Kidney (tissue), 14 donors: Measurements from ENCODE around the gene PPM1H. TPM values are rescaled to one million over a fixed set of nuclear protein-coding genes. Genes with fewer than 3 reads are reported as not detected.
"Not testable (repeated sequence)": the region's sequence is repeated elsewhere in the genome, so short reads cannot be mapped to it uniquely, and the experiment has no call there.

Experiments used
- DNase-seq, 5 donors: peaks; one replicate each; pipeline ENCODE4 v3.0.0-alpha.2; 2013 to 2020
- FAIRE-seq: peaks from 2 replicates; lab custom pipeline; 2012; peaks lifted over from hg19 to GRCh38; lab: Jason Lieb, UNC
- H3K27ac ChIP-seq, 2 donors: one replicate each; pipeline ENCODE4 v1.7.0; 2013; ENCODE audit warnings: low read depth in 2 of 2, low read length in 2 of 2, inconsistent platforms in 1 of 2
- H3K27me3 ChIP-seq: one replicate; pipeline ENCODE4 v1.7.1; 2013; ENCODE audit warnings: low read length, inconsistent platforms; ENCODE audit not compliant: control insufficient read depth, insufficient read depth
- H3K36me3 ChIP-seq, 3 donors: one replicate each; pipeline versions ENCODE4 v1.7.0 to v1.7.1; 2013; ENCODE audit warnings: low read length in 3 of 3, control low read depth in 1 of 3, inconsistent platforms in 1 of 3; ENCODE audit not compliant: insufficient read depth in 3 of 3, control insufficient read depth in 2 of 3
- H3K4me1 ChIP-seq, 3 donors: one replicate each; pipeline versions ENCODE4 v1.7.0 to v1.7.1; 2013; ENCODE audit warnings: low read length in 3 of 3, inconsistent platforms in 1 of 3, low read depth in 1 of 3; ENCODE audit not compliant: control insufficient read depth in 2 of 3, insufficient read depth in 2 of 3
- H3K4me3 ChIP-seq, 3 donors: one replicate each; pipeline versions ENCODE4 v1.7.0 to v1.8.1; 2013; ENCODE audit warnings: low read length in 3 of 3, control low read depth in 1 of 3, inconsistent platforms in 1 of 3
- H3K9ac ChIP-seq, 3 donors: one replicate each; pipeline versions ENCODE4 v1.7.0 to v1.7.1; 2013; ENCODE audit warnings: low read length in 3 of 3, control low read depth in 1 of 3, inconsistent platforms in 1 of 3
- H3K9me3 ChIP-seq, 3 donors: one replicate each; pipeline versions ENCODE4 v1.7.0 to v1.7.1; 2013; ENCODE audit warnings: low read length in 3 of 3, control low read depth in 1 of 3, inconsistent platforms in 1 of 3; ENCODE audit not compliant: control insufficient read depth in 2 of 3, insufficient read depth in 1 of 3
- intact Hi-C: fragments of 100-400 bp; cut with DNase I; formaldehyde crosslinking; loops from one replicate; pipeline ENCODE4 v1.11.1; 2022
- polyA plus RNA-seq: library from polyadenylated mRNA; stranded (reverse); fragments of 350-450 nt; fragmentation: Illumina TruSeq; extraction: RNeasy Lipid Tissue Mini Kit (QIAGEN cat#74804); gene quantifications from one replicate; pipeline ENCODE4 v1.2.3, GENCODE V29; 2014; ENCODE audit warnings: low read depth, low replicate concordance; ENCODE audit not compliant: insufficient read depth
- total RNA-seq: library from RNA; stranded (reverse); fragmentation: NEBNext Ultra II Directional; extraction: Animal tissue kit (Norgen Biotek cat#: 25700); gene quantifications from one replicate; pipeline ENCODE4 v1.2.1, GENCODE V29; 2021
- TF ChIP-seq, protein P1 (sequence below): IDR thresholded peaks from 3 replicates; pipeline ENCODE4 v1.5.1; 2012; ENCODE audit warnings: mild to moderate bottlenecking, moderate library complexity, borderline replicate concordance; ENCODE audit not compliant: insufficient read depth; ENCODE audit errors: extremely low read depth
- donor health status: control.
- donor health status: control.
- donor health status: control.
- donor health status: control.
- donor health status: control.
- donor health status: DM: yes; HTN: yes; CAD: no.
- donor health status: Normal renal cell carcinoma (clear cell type).

The PPM1H gene
- total and polyA plus RNA-seq, 2 donors from 2014 or later: 8.7 to 25.0 TPM

- Histone ChIP-seq H3K4me3 (peak overlapping the region in 1 of 3 donors; percentile 46), H3K27me3 (no peaks in the 10 kb centered on the region), H3K4me1 (peaks cover 0 to 5% (median 0%) of the 10 kb centered on the region in 3 donors), H3K36me3 (no peaks in the 10 kb centered on the region), H3K9ac (no peak overlapping the region), H3K9me3 (no peaks in the 10 kb centered on the region), H3K27ac (no peak overlapping the region)
- intact Hi-C loops: no loop called here
- DNase-seq (peak; percentile 50 to 83 (median 75)), FAIRE-seq (no peak)
- TF ChIP-seq, protein P1, sequence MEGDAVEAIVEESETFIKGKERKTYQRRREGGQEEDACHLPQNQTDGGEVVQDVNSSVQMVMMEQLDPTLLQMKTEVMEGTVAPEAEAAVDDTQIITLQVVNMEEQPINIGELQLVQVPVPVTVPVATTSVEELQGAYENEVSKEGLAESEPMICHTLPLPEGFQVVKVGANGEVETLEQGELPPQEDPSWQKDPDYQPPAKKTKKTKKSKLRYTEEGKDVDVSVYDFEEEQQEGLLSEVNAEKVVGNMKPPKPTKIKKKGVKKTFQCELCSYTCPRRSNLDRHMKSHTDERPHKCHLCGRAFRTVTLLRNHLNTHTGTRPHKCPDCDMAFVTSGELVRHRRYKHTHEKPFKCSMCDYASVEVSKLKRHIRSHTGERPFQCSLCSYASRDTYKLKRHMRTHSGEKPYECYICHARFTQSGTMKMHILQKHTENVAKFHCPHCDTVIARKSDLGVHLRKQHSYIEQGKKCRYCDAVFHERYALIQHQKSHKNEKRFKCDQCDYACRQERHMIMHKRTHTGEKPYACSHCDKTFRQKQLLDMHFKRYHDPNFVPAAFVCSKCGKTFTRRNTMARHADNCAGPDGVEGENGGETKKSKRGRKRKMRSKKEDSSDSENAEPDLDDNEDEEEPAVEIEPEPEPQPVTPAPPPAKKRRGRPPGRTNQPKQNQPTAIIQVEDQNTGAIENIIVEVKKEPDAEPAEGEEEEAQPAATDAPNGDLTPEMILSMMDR: peak; percentile 64
Measured at GRCh38 chr12:62813031-62813829, 121.7 kb downstream of the PPM1H start.

DNA sequence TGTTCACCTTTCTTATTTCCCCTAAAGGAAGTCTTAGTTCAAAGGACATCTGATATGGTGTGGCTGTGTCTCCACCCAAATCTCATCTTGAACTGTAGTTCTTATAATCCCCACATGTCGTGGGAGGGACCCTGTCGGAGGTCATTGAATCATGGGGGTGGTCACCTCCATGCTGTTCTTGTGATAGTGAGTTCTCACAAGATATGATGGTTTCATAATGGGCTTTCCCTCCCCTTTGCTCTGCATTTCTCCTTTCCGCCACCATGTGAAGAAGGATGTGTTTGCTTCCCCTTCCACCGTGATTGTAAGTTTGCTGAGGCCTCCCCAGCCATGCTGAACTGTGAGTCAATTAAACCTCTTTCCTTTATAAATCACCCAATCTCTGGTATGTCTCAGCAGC is 123.5 kb downstream of the PPM1H start:
- H3K4me3 ChIP-seq, H3K9me3 ChIP-seq, H3K27me3 ChIP-seq, H3K4me1 ChIP-seq, intact Hi-C loops, H3K36me3 ChIP-seq, H3K27ac ChIP-seq, H3K9ac ChIP-seq, FAIRE-seq, DNase-seq: not testable (repeated sequence)

- peaks cover 0 to 3% (median 0%) of the 10 kb centered on the region in 3 donors for H3K4me1 ChIP-seq
- H3K27me3 ChIP-seq: no peaks in the 10 kb centered on the region
- H3K9ac ChIP-seq: no peak overlapping the region
- TF ChIP-seq, protein P1: no peak
- intact Hi-C loops: no loop called here
- H3K4me3 ChIP-seq: no peak overlapping the region
- DNase-seq (no peak), FAIRE-seq (no peak)
- H3K36me3 ChIP-seq: no peaks in the 10 kb centered on the region
- H3K27ac ChIP-seq: no peak overlapping the region
- H3K9me3 ChIP-seq: no peaks in the 10 kb centered on the region
Measured at GRCh38 chr12:62808166-62808879, 126.6 kb downstream of the PPM1H start.

DNA sequence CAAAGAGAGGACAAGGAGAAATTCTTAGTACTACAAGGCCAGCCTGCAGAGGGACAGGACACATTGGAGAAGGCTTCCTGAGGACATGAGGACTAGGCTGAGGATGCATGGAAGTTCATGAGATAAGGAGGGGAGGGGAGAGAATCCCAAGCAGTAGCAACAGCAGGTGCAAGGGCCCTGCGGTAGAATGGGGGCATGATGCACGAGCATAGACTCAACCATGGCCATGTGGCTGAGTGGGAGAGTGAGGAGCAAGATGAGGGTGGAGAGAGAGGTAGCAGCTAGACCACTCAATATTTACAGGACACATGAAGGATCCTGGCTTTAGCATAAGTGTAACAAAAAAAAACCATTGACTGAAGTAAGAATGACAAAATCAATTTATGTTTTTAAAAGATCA is 128.1 kb downstream of the PPM1H start:
- H3K36me3 ChIP-seq: no peaks in the 10 kb centered on the region
- intact Hi-C loops: no loop called here
- H3K4me1 ChIP-seq: no peaks in the 10 kb centered on the region
- H3K9me3 ChIP-seq: no peaks in the 10 kb centered on the region
- no peaks in the 10 kb centered on the region for H3K27me3 ChIP-seq
- TF ChIP-seq, protein P1: no peak
- DNase-seq: no peak
- H3K9ac ChIP-seq: no peak overlapping the region
- H3K27ac ChIP-seq: no peak overlapping the region
- H3K4me3 ChIP-seq: no peak overlapping the region
- FAIRE-seq: no peak
